Right ventricle myocardium superior (tissue), 1 donor: ENCODE data around the gene ENOX1. TPM values are rescaled to one million over a fixed set of nuclear protein-coding genes. Genes with fewer than 3 reads are reported as not detected.
A peak's percentile ranks its signal among the peaks of the same experiment; 100 is the strongest.
"Not testable (repeated sequence)": the region's sequence is repeated elsewhere in the genome, so short reads cannot be mapped to it uniquely, and the experiment has no call there.

Experiments used
- ATAC-seq: fragments of 200-7000 bp; cut with Tn5 transposase; one replicate; pipeline ENCODE4 v1.9.1; 2020; ENCODE audit warnings: mild to moderate bottlenecking; ENCODE audit not compliant: poor library complexity
- DNase-seq: peaks from one replicate; pipeline ENCODE4 v3.0.0-alpha.2; 2020
- intact Hi-C: fragments of 100-400 bp; cut with DNase I; formaldehyde crosslinking; loops from one replicate; pipeline ENCODE4 v1.11.2; 2022
- total RNA-seq: library from RNA; stranded (reverse); fragmentation: NEBNext Ultra II Directional; extraction: Animal tissue kit (Norgen Biotek cat#: 25700); gene quantifications from one replicate; pipeline ENCODE4 v1.2.1, GENCODE V29; 2021
- donor health status: DM: no; HTN: yes; CAD: no; lungs with severe emphysema.

Gene ENOX1
- total RNA-seq, 1 donor from 2014 or later, result 7.5 TPM

DNA sequence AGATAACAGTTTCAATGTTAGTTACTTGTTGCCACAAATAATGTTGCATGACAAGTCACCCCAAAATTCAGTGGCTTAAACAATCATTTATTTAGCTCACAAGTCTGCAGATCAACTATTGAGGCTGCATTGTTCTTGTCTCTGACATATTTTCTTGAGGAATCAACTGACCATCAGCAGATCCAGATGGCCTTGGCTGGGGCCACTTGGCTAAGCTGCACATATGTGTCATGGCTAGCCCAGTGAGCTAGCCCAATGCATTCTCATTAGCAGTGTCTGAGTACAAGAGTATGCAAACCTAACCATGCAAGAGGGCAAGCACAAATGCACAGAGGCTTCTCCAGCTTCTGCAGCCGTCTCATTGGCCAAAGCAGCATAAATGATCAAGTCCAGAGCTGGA is 583.0 kb downstream of the ENOX1 start:
- DNase-seq, result no peak
- intact Hi-C loops, result no loop called here
- no peak for ATAC-seq

GRCh38 chr13:43200736-43201135 is 586.0 kb downstream of the ENOX1 start:
- intact Hi-C loops, result no loop called here
- ATAC-seq (no peak), DNase-seq (no peak)

DNA sequence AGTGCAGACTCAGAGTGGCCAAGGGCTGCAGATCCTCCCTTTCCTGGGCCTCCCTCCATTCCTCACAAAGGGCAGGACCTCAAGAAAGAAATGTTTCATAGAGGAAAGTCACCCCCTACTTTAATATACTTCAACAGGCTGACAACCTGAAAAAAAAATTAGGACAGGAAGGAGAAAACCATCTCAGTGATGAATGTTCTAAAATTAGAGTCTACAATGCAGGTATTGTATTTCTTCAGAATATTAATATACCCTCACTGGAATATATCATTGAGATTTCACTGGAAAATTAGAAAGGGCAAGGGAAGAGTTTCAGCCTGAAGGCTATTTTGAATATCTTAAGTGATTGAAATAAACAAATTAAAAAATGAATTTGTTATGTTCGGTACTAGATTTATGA is 586.5 kb downstream of the ENOX1 start:
- DNase-seq (no peak), ATAC-seq (no peak)
- intact Hi-C loops, result no loop called here

GRCh38 chr13:43196750-43197370 is 589.9 kb downstream of the ENOX1 start:
- DNase-seq (no peak), ATAC-seq (no peak)
- intact Hi-C loops, result loop anchor here (10.0 kb wide), 1 partner anchor 608 kb away; no protein-coding TSS in a partner anchor

GRCh38 chr13:43196086-43196621 is 590.6 kb downstream of the ENOX1 start:
- peak; percentile 88 for ATAC-seq
- DNase-seq, result peak; percentile 61

DNA sequence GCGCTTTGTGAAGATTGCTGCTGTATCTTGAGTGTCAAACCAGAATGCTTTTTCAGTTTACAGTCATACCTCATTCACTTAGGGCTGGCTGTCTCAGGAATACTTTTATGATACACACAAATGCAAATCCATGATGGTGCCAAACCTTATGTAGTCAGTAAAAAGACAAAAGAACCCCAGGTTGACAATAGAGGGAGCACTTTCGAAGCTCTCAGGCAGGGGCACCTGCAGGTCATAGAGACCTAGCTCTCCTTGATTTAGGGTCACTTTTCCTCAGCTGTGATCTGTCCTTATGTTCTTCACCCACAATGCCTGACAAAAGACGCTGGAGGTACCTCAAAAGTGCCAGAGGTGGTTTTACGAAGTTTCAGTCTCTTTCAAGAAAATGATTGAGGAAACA is 591.2 kb downstream of the ENOX1 start:
- intact Hi-C loops, result loop anchor here (10.0 kb wide), 1 partner anchor 609 kb away; no protein-coding TSS in a partner anchor
- ATAC-seq (no peak), DNase-seq (no peak)

More at GRCh38 chr13:43196086-43196621, 590.6 kb downstream of the ENOX1 start:
- intact Hi-C loops, result loop anchor here (10.0 kb wide), 1 partner anchor 609 kb away; no protein-coding TSS in a partner anchor

GRCh38 chr13:43195112-43195511 is 591.7 kb downstream of the ENOX1 start:
- intact Hi-C loops, result loop anchor here (10.0 kb wide), 1 partner anchor 610 kb away; no protein-coding TSS in a partner anchor
- peak; percentile 16 for ATAC-seq

DNA sequence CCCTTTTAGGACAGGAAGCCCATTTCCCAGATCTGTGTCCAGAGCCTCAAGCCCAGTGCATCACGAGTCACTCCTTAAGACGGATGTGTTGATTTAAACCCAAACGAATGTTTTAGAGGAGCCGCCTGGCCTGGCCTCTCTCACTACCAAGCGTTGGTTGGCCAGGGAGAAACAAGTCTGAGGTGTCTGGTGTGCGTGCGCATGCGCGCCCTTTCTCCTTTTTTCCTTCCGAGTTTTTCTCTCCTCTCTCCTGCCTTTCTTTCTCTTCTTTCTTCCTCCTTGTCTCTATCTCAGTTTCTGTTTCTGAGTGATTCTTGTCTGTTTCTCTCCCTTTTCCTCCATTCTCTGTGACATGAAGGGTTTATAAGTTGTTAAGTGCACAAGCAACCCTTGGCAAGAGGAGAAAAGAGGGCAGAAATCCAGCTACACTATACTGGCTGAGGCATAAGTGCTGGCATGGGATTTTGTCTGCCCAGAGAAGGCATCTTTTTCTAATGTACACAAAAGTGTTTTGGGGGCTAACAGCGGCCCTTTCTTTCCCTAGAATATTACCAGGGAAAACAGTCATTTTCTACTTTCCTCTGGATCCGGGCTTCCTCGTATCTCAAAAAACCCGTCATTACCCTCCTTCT is 592.9 kb downstream of the ENOX1 start:
- intact Hi-C loops, result loop anchor here (10.0 kb wide), 1 partner anchor 611 kb away; no protein-coding TSS in a partner anchor
- no peak for DNase-seq
- ATAC-seq, result no peak

More at GRCh38 chr13:43195112-43195511, 591.7 kb downstream of the ENOX1 start:
- DNase-seq, result no peak

- intact Hi-C loops, result loop anchor here (10.0 kb wide), 1 partner anchor 613 kb away; no protein-coding TSS in a partner anchor
- ATAC-seq (no peak), DNase-seq (no peak)
Observed at GRCh38 chr13:43191546-43191945, 595.2 kb downstream of the ENOX1 start.

DNA sequence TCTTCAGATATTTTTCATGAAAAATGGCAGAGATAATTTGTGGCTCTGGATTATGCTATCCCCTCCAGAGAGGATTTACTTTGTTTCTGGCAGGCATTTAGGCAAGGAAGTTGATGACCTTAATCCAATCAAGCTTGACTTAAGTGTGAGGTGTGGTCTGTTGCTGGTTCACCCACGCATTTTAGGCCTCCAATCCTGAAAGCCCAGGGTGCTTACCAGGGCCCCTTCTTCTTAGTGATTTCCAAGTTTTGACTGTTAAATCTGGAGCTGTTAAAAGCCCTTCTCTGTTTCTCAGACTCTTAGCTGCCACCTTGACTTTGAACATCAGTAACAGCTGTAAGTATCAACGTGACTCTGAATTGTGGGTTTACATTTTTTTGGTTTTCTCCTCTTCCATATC is 601.5 kb downstream of the ENOX1 start:
- no peak for ATAC-seq
- intact Hi-C loops, result no loop called here

GRCh38 chr13:43180837-43181236 is 605.9 kb downstream of the ENOX1 start:
- no peak for ATAC-seq
- DNase-seq, result no peak
- intact Hi-C loops, result no loop called here

More for the DNA sequence above, 601.5 kb downstream of the ENOX1 start:
- no peak for DNase-seq

- intact Hi-C loops, result no loop called here
- ATAC-seq, result no peak
- DNase-seq, result no peak
Observed at GRCh38 chr13:43180036-43180660, 606.6 kb downstream of the ENOX1 start.

- intact Hi-C loops, result no loop called here
- ATAC-seq (no peak), DNase-seq (no peak)
Observed at GRCh38 chr13:43171489-43171888, 615.3 kb downstream of the ENOX1 start.

- DNase-seq (no peak), ATAC-seq (no peak)
- intact Hi-C loops, result no loop called here
Observed at GRCh38 chr13:43170506-43170905, 616.3 kb downstream of the ENOX1 start.

DNA sequence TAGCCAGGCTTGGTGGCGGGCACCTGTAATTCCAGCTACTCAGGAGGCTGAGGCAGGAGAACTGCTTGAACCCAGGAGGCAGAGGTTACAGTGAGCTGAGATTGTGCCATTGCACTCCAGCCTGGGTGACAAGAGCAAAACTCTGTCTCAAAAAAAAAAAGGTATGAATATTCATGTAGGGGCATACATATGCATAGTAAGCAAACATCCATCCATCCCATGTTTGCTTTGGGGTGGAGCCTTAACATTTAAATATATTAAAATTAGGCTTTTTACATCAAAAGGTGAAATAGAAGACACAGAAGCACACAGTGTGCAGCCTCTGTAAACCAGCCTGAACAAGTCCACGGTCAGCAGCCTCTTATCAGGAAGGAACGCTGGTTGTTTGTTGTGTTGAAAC is 618.3 kb downstream of the ENOX1 start:
- ATAC-seq, intact Hi-C loops, DNase-seq: not testable (repeated sequence)

- intact Hi-C loops, result no loop called here
Observed at GRCh38 chr13:43167731-43168130, 619.0 kb downstream of the ENOX1 start.

GRCh38 chr13:43166644-43167457 is 619.9 kb downstream of the ENOX1 start:
- intact Hi-C loops, result no loop called here
- no peak for ATAC-seq

More at GRCh38 chr13:43167731-43168130, 619.0 kb downstream of the ENOX1 start:
- DNase-seq (no peak), ATAC-seq (no peak)

More at GRCh38 chr13:43166644-43167457, 619.9 kb downstream of the ENOX1 start:
- DNase-seq, result no peak
